Cortex of kidney (tissue), 1 donor: ENCODE measurements around the gene RBBP6.
"Not testable (repeated sequence)": the region's sequence is repeated elsewhere in the genome, so short reads cannot be mapped to it uniquely, and the experiment has no call there.

ENCODE experiments used
- DNase-seq: peaks from one replicate; lab custom pipeline; 2025; lab: John Stamatoyannopoulos, UW

The RBBP6 gene

GRCh38 chr16:24562811-24563210 is 23.4 kb downstream of the RBBP6 start:
- DNase-seq, result no peak

DNA sequence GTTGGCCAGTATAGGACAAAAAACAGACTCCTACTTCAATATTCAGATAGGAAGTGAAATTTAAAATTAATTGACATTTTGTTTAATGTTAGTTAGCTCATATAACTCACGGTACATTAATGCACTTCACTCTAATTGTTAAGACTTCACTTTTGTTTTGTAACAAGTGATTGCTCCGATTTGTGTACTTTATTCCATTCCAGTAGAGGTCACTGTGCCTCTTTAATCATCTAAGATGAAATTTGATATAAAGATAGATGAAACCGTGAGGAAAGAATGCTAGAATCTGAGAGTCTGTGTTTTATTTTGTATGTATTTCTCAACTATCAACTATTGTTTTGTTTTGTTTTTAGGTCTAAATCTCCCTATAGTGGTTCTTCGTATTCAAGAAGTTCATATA is 29.0 kb downstream of the RBBP6 start:
- no peak for DNase-seq

- no peak for DNase-seq
These were observed 31.7 kb downstream of the RBBP6 start for GRCh38 chr16:24571096-24571495.

DNA sequence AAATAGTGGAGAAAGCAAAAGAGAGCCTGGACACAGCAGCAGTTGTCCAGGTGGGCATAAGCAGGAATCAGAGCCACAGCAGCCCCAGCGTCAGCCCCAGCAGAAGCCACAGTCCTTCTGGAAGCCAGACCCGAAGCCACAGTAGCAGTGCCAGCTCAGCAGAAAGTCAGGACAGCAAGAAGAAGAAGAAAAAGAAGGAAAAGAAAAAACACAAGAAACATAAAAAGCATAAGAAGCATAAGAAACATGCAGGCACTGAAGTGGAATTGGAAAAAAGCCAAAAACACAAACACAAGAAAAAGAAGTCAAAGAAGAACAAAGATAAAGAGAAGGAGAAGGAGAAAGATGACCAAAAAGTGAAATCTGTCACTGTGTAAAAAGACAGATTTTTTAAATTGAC is 32.7 kb downstream of the RBBP6 start:
- no peak for DNase-seq

GRCh38 chr16:24573141-24573540 is 33.8 kb downstream of the RBBP6 start:
- no peak for DNase-seq

- not testable (repeated sequence) for DNase-seq
These were observed 35.4 kb downstream of the RBBP6 start for GRCh38 chr16:24574515-24575485.

GRCh38 chr16:24575791-24576190 is 36.4 kb downstream of the RBBP6 start:
- DNase-seq, result not testable (repeated sequence)

DNA sequence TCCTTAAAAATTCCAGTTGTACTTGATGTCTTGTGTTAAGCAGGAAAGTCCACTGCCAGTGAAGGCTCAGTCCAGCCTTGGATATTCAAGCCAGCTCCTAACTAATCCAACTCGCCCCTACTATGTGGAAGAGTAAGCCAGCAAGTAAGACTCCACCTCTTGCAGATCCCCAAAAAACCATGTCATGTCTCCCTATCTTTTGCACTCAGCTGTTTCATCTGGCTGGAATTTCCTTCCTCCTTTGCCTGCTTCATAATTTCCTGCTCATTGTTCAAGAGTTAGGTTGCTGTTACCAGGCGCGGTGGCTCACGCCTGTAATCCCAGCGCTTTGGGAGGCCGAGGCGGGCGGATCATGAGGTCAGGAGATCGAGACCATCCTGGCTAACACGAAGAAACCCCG is 37.8 kb downstream of the RBBP6 start:
- DNase-seq, result no peak

DNA sequence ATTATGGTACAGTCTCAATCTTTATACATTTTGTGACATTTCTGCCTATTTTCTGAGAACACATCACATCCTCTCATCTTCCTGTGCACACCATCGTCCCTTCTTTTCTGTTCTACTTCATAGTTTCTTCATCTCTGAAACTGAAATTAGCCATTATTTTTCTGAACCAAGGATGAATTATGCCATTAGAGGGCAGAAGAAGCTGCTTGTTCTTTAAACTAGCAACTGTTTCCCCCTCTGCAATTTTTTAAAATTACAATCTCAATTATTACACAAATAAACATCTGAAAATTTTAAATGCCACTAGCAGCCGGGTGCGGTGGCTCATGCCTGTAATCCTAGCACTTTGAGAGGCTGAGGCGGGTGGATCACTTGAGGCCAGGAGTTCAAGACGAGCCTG is 41.3 kb downstream of the RBBP6 start:
- DNase-seq, result no peak

- no peak for DNase-seq
These were observed 44.1 kb downstream of the RBBP6 start for GRCh38 chr16:24583494-24583893.

GRCh38 chr16:24589997-24590396 is 50.6 kb downstream of the RBBP6 start:
- no peak for DNase-seq

GRCh38 chr16:24598777-24599437 is 59.5 kb downstream of the RBBP6 start:
- no peak for DNase-seq

DNA sequence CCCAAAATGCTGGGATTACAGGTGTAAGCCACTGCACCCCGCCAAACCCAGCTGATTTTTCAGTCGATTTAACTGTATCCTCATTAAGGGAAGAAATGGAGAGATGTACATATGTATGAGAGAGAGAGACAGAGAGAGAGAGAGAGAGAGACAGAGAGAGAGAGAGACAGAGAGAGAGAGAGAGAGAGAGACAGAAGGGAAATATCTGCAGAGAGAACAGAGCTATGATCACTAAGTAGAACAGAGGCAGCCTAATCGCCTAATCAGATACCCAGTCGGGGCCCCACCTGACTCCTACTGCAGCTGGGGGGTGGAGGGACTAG is 70.0 kb downstream of the RBBP6 start:
- DNase-seq, result no peak

- no peak for DNase-seq
These were observed 70.5 kb downstream of the RBBP6 start for GRCh38 chr16:24609740-24610415.

GRCh38 chr16:24610416-24610755 is 71.0 kb downstream of the RBBP6 start:
- DNase-seq, result no peak

DNA sequence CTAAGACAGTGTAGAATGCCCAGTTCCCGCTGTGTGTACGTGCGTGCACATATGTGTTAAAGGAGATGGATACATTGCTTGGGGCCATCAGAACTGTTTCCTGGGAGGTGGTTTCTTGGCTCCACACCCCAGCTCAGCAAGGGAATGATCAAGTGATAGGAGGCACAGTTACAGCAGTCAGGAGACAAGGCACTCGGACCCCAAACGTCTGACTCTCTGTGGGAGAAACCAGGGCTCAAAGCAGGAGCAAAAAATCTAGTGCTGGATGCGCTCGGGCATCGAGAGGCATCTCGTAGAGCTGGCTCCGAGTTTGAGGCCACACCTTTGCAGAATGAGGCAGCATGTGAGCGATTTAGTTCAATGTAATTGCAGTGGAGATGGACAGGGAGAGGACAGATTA is 71.9 kb downstream of the RBBP6 start:
- DNase-seq, result no peak

DNA sequence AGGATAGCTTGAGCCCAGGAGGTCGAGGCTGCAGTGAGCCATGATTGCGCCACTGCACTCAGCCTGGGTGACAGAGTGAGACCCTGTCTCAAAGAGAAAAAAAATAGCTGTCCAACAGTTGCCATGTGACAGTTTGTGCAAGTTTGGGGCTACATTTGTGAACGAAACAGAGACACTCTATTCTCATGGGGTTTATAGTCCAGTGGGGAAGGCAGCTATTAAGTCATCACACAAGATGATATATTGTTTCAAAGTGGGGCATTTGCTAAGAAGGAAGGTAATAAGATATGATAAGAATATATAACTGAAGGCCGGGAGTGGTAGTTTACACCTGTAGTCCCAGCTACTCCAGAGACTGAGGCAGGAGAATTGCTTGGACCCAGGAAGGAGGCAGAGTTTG is 73.3 kb downstream of the RBBP6 start:
- no peak for DNase-seq

- DNase-seq, result not testable (repeated sequence)
These were observed 73.9 kb downstream of the RBBP6 start for GRCh38 chr16:24613267-24613666.

DNA sequence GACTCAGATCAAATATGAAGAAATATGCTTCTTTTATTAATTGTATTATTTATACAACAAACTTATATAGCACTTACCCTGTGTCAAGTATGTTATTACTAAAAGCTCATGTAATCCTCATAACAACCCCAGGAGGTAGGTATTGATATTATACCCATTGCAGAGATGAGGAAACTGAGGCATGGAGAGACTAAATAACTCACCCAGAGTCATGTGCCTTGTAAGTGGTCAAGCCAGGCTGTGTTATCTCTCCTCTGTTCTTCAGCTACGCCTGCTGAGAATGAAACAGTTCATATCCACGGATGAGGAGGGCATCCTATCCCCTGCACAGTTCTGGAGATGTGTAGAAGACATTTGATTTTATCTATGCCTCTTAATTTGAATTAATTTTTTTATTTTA is 78.1 kb downstream of the RBBP6 start:
- no peak for DNase-seq
